ENCODE data around the gene LGI4.

The LGI4 gene

GRCh38 chr19:35159606-35160005, 24.7 kb upstream of the LGI4 start:
- TF ChIP-seq, protein P1, sequence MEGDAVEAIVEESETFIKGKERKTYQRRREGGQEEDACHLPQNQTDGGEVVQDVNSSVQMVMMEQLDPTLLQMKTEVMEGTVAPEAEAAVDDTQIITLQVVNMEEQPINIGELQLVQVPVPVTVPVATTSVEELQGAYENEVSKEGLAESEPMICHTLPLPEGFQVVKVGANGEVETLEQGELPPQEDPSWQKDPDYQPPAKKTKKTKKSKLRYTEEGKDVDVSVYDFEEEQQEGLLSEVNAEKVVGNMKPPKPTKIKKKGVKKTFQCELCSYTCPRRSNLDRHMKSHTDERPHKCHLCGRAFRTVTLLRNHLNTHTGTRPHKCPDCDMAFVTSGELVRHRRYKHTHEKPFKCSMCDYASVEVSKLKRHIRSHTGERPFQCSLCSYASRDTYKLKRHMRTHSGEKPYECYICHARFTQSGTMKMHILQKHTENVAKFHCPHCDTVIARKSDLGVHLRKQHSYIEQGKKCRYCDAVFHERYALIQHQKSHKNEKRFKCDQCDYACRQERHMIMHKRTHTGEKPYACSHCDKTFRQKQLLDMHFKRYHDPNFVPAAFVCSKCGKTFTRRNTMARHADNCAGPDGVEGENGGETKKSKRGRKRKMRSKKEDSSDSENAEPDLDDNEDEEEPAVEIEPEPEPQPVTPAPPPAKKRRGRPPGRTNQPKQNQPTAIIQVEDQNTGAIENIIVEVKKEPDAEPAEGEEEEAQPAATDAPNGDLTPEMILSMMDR (IDR thresholded peaks at IDR 0.05; ENCODE audit: low read depth, low read length, poor library complexity, severe bottlenecking): no peak
- TF ChIP-seq EZH2phosphoT487 (IDR thresholded peaks at IDR 0.05; ENCODE audit: borderline replicate concordance, low read length): no peak
- Histone ChIP-seq H3K9me2 (replicated peaks; ENCODE audit: control insufficient read depth, low read length) (no peaks in the 10 kb centered on the region), H4K20me1 (ENCODE audit: control insufficient read depth, insufficient read depth, low read depth, low read length) (no peaks in the 10 kb centered on the region), H3K4me1 (ENCODE audit: control insufficient read depth, low read length) (peaks cover 12% of the 10 kb centered on the region), H3K4me3 (ENCODE audit: low read length) (no peak overlapping the region), H3K36me3 (ENCODE audit: control insufficient read depth, low read length) (peaks cover 66% of the 10 kb centered on the region), H3K4me2 (ENCODE audit: low read length) (no peak overlapping the region), H3F3A (ENCODE audit: control insufficient read depth, insufficient read depth) (no peaks in the 10 kb centered on the region), H3K27me3 (ENCODE audit: control insufficient read depth, low read length) (no peaks in the 10 kb centered on the region), H3K27ac (ENCODE audit: low read depth, low read length) (no peak overlapping the region), H3K79me2 (ENCODE audit: control insufficient read depth, low read length) (peaks cover 14% of the 10 kb centered on the region), H3K9me3 (ENCODE audit: control insufficient read depth, insufficient read depth, low read length) (no peaks in the 10 kb centered on the region)

- peaks cover 26% of the 10 kb centered on the region for H3K4me1 ChIP-seq (ENCODE audit: control insufficient read depth, low read length)
- peaks cover 6% of the 10 kb centered on the region for H3K27me3 ChIP-seq (ENCODE audit: control insufficient read depth, low read length)
- TF ChIP-seq, protein P1 (IDR thresholded peaks at IDR 0.05; ENCODE audit: low read depth, low read length, poor library complexity, severe bottlenecking): no peak
- TF ChIP-seq EZH2phosphoT487 (IDR thresholded peaks at IDR 0.05; ENCODE audit: borderline replicate concordance, low read length): no peak
- H3K36me3 ChIP-seq (ENCODE audit: control insufficient read depth, low read length): peaks cover 57% of the 10 kb centered on the region
- H3K4me2 ChIP-seq (ENCODE audit: low read length): no peak overlapping the region
- no peaks in the 10 kb centered on the region for H3F3A ChIP-seq (ENCODE audit: control insufficient read depth, insufficient read depth)
- peaks cover 16% of the 10 kb centered on the region for H3K79me2 ChIP-seq (ENCODE audit: control insufficient read depth, low read length)
- no peaks in the 10 kb centered on the region for H3K9me3 ChIP-seq (ENCODE audit: control insufficient read depth, insufficient read depth, low read length)
- no peak overlapping the region for H3K4me3 ChIP-seq (ENCODE audit: low read length)
- H3K9me2 ChIP-seq (replicated peaks; ENCODE audit: control insufficient read depth, low read length): no peaks in the 10 kb centered on the region
- no peak overlapping the region for H3K27ac ChIP-seq (ENCODE audit: low read depth, low read length)
- no peaks in the 10 kb centered on the region for H4K20me1 ChIP-seq (ENCODE audit: control insufficient read depth, insufficient read depth, low read depth, low read length)
Measured at GRCh38 chr19:35157431-35157830, 22.6 kb upstream of the LGI4 start.

DNA sequence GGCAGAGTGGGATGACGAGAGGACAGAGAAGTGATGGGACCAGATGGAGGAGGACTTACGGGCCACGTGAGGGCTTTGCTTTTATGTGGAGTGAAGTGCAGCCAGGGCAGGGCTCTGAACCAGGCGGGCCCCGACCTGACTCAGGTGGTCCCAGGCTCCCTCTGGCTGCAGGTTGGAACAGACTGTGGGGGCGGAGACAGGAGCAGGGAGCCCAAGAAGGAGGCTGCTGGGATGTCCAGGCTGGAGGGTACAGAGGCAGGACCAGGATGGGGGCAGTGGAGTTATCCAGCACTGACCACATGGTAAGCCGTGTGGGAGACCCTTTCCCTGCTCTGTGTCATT, 21.8 kb upstream of the LGI4 start:
- Histone ChIP-seq H3F3A (ENCODE audit: control insufficient read depth, insufficient read depth) (no peaks in the 10 kb centered on the region), H3K27me3 (ENCODE audit: control insufficient read depth, low read length) (peaks cover 8% of the 10 kb centered on the region), H3K4me2 (ENCODE audit: low read length) (no peak overlapping the region), H3K4me1 (ENCODE audit: control insufficient read depth, low read length) (peaks cover 30% of the 10 kb centered on the region), H4K20me1 (ENCODE audit: control insufficient read depth, insufficient read depth, low read depth, low read length) (no peaks in the 10 kb centered on the region), H3K9me3 (ENCODE audit: control insufficient read depth, insufficient read depth, low read length) (no peaks in the 10 kb centered on the region), H3K4me3 (ENCODE audit: low read length) (no peak overlapping the region), H3K27ac (ENCODE audit: low read depth, low read length) (no peak overlapping the region), H3K79me2 (ENCODE audit: control insufficient read depth, low read length) (peaks cover 16% of the 10 kb centered on the region), H3K36me3 (ENCODE audit: control insufficient read depth, low read length) (peaks cover 49% of the 10 kb centered on the region), H3K9me2 (replicated peaks; ENCODE audit: control insufficient read depth, low read length) (no peaks in the 10 kb centered on the region)
- no peak for TF ChIP-seq EZH2phosphoT487 (IDR thresholded peaks at IDR 0.05; ENCODE audit: borderline replicate concordance, low read length)
- TF ChIP-seq, protein P1 (IDR thresholded peaks at IDR 0.05; ENCODE audit: low read depth, low read length, poor library complexity, severe bottlenecking): no peak

Measured in DOHH2 (cell line).